GM12801 (cell line): ENCODE data around the gene ZBTB20.

Experiments used
- CTCF ChIP-seq: IDR thresholded peaks from one replicate; pipeline ENCODE4 v1.5.1; 2011; ENCODE audit warnings: control low read depth; ENCODE audit not compliant: insufficient read length; ENCODE audit errors: extremely low read depth

Gene ZBTB20

GRCh38 chr3:114764056-114764492 lies 383.0 kb downstream of the ZBTB20 start:
- no peak for TF ChIP-seq CTCF

GRCh38 chr3:114762144-114762543 lies 384.9 kb downstream of the ZBTB20 start:
- no peak for TF ChIP-seq CTCF

GRCh38 chr3:114760679-114761078 lies 386.4 kb downstream of the ZBTB20 start:
- TF ChIP-seq CTCF: no peak

GRCh38 chr3:114758831-114759699 lies 388.0 kb downstream of the ZBTB20 start:
- no peak for TF ChIP-seq CTCF

GRCh38 chr3:114756506-114757279 lies 390.4 kb downstream of the ZBTB20 start:
- no peak for TF ChIP-seq CTCF

GRCh38 chr3:114746502-114746901 lies 400.6 kb downstream of the ZBTB20 start:
- TF ChIP-seq CTCF: no peak
